H1 (cell line): Measurements from ENCODE around the gene CFAP61. TPM values are rescaled to one million over a fixed set of nuclear protein-coding genes. Genes with fewer than 3 reads are reported as not detected.

Experiments
- CTCF ChIA-PET: fragments of 300-600 bp; sonication (Branson Sonifier 250); formaldehyde crosslinking; loops from one replicate; lab custom pipeline; 2021; ENCODE audit not compliant: partially characterized antibody; lab: Charles Lee
- POLR2A ChIA-PET: fragments of 300-600 bp; sonication (Branson Sonifier 250); formaldehyde crosslinking; loops from one replicate; lab custom pipeline; 2021; ENCODE audit warnings: inconsistent platforms; ENCODE audit not compliant: partially characterized antibody; lab: Charles Lee
- DNase-seq, 2 experiments: peaks; one replicate each; pipeline versions ENCODE4 v3.0.0 to v3.0.0-alpha.2; 2010 to 2022; ENCODE audit warnings: low spot score in 2 of 2, low read depth in 1 of 2, mixed read lengths in 1 of 2
- FAIRE-seq: peaks from 2 replicates; lab custom pipeline; 2011; peaks lifted over from hg19 to GRCh38; lab: Jason Lieb, UNC
- H2AFZ ChIP-seq: 2 replicates; pipeline ENCODE4 v1.8.1; 2012; ENCODE audit warnings: low read length, inconsistent platforms
- H2AK5ac ChIP-seq: 2 replicates; pipeline ENCODE4 v1.6.1; 2013; ENCODE audit warnings: low read depth, low read length
- H2BK120ac ChIP-seq: replicated peaks from 2 replicates; pipeline ENCODE3; 2013; ENCODE audit warnings: low read depth, low read length, inconsistent platforms
- H2BK12ac ChIP-seq: 2 replicates; pipeline ENCODE4 v1.6.1; 2013; ENCODE audit warnings: low read depth, low read length
- H2BK15ac ChIP-seq: 2 replicates; pipeline ENCODE4 v1.6.1; 2013; ENCODE audit warnings: low read length
- H2BK20ac ChIP-seq: 2 replicates; pipeline ENCODE4 v1.6.1; 2013; ENCODE audit warnings: low read length
- H2BK5ac ChIP-seq: 2 replicates; pipeline ENCODE4 v1.6.1; 2013; ENCODE audit warnings: low read depth, low read length
- H3K14ac ChIP-seq: 2 replicates; pipeline ENCODE4 v1.6.1; 2013; ENCODE audit warnings: inconsistent platforms; ENCODE audit not compliant: insufficient read length
- H3K18ac ChIP-seq: 2 replicates; pipeline ENCODE4 v1.6.1; 2013; ENCODE audit warnings: low read length; ENCODE audit errors: extremely low read depth
- H3K23ac ChIP-seq: 2 replicates; pipeline ENCODE4 v1.6.1; 2013; ENCODE audit warnings: inconsistent platforms; ENCODE audit not compliant: insufficient read length
- H3K23me2 ChIP-seq: 2 replicates; pipeline ENCODE4 v1.6.1; 2013; ENCODE audit warnings: low read depth, low read length
- H3K27ac ChIP-seq: 2 replicates; pipeline ENCODE4 v1.6.1; 2011; ENCODE audit warnings: low read depth, low read length, inconsistent platforms
- H3K27me3 ChIP-seq, 4 experiments: replicated peaks in 1 of 4; 1 replicate in 1 of 4; 2 replicates in 3 of 4; pipeline versions ENCODE4 v1.6.1 to v1.8.1; 2011 to 2013; ENCODE audit warnings: low read length in 3 of 4, mild to moderate bottlenecking in 3 of 4, inconsistent platforms in 2 of 4, mixed read lengths in 2 of 4, moderate library complexity in 1 of 4; ENCODE audit not compliant: control insufficient read depth in 3 of 4, insufficient read depth in 3 of 4; ENCODE audit errors: extremely low read depth in 1 of 4
- H3K36me3 ChIP-seq, 4 experiments: 2 replicates each; pipeline versions ENCODE4 v1.6.1 to v1.8.1; 2011 to 2013; ENCODE audit warnings: mild to moderate bottlenecking in 4 of 4, low read length in 3 of 4, moderate library complexity in 2 of 4, control low read depth in 1 of 4, inconsistent platforms in 1 of 4; ENCODE audit not compliant: insufficient read depth in 4 of 4, control insufficient read depth in 2 of 4
- H3K4ac ChIP-seq: replicated peaks from 2 replicates; pipeline ENCODE3; 2013; ENCODE audit warnings: low read length, low read depth, mixed read lengths, inconsistent platforms; ENCODE audit not compliant: insufficient read length
- H3K4me1 ChIP-seq, 4 experiments: replicated peaks in 1 of 4; 1 replicate in 1 of 4; 2 replicates in 3 of 4; pipeline versions ENCODE4 v1.6.1 to v1.8.1; 2011 to 2013; ENCODE audit warnings: low read length in 3 of 4, inconsistent platforms in 2 of 4, mixed read lengths in 1 of 4; ENCODE audit not compliant: insufficient read depth in 4 of 4, control insufficient read depth in 3 of 4
- H3K4me2 ChIP-seq, 2 experiments: 2 replicates each; pipeline versions ENCODE4 v1.6.1 to v1.8.1; 2011 to 2013; ENCODE audit warnings: low read depth in 2 of 2, low read length in 2 of 2, control low read depth in 1 of 2, inconsistent platforms in 1 of 2, mild to moderate bottlenecking in 1 of 2; ENCODE audit not compliant: insufficient read depth in 1 of 2
- H3K4me3 ChIP-seq, 4 experiments: fragments of 200-600, 300-600 bp in 1 of 4; sonication (generic), shearing (Covaris generic), sonication (Bioruptor Twin) in 1 of 4; 2 replicates each; pipeline versions ENCODE4 v1.5.1 to v1.8.1; 2011 to 2016; ENCODE audit warnings: low read length in 4 of 4, low read depth in 3 of 4, control low read depth in 2 of 4, inconsistent platforms in 2 of 4, mild to moderate bottlenecking in 2 of 4, mixed read lengths in 1 of 4, moderate library complexity in 1 of 4; ENCODE audit not compliant: insufficient read depth in 2 of 4; ENCODE audit errors: extremely low read depth in 1 of 4
- H3K56ac ChIP-seq: replicated peaks from 2 replicates; pipeline ENCODE3; 2013; ENCODE audit warnings: low read depth, mild to moderate bottlenecking, mixed read lengths, low read length, inconsistent platforms; ENCODE audit not compliant: insufficient read length
- H3K79me1 ChIP-seq: 2 replicates; pipeline ENCODE4 v1.6.1; 2013; ENCODE audit warnings: low read depth, low read length, control low read depth
- H3K79me2 ChIP-seq, 2 experiments: 2 replicates each; pipeline versions ENCODE4 v1.6.1 to v1.8.1; 2012 to 2013; ENCODE audit warnings: low read length in 2 of 2, mild to moderate bottlenecking in 2 of 2, inconsistent platforms in 1 of 2; ENCODE audit not compliant: insufficient read depth in 2 of 2, control insufficient read depth in 1 of 2
- H3K9ac ChIP-seq, 4 experiments: replicated peaks in 1 of 4; 1 replicate in 1 of 4; 2 replicates in 3 of 4; pipeline versions ENCODE4 v1.6.1 to v1.8.1; 2011 to 2013; ENCODE audit warnings: low read depth in 3 of 4, low read length in 3 of 4, control low read depth in 2 of 4, mild to moderate bottlenecking in 2 of 4, moderate library complexity in 2 of 4, inconsistent platforms in 1 of 4; ENCODE audit errors: extremely low read depth in 1 of 4
- H3K9me3 ChIP-seq, 2 experiments: 2 replicates each; pipeline versions ENCODE4 v1.6.1 to v1.8.1; 2012 to 2013; ENCODE audit warnings: mild to moderate bottlenecking in 2 of 2, moderate library complexity in 2 of 2, control low read depth in 1 of 2, inconsistent platforms in 1 of 2, low read depth in 1 of 2, low read length in 1 of 2, mixed read lengths in 1 of 2; ENCODE audit not compliant: insufficient read depth in 2 of 2
- H4K20me1 ChIP-seq, 2 experiments: replicated peaks in 1 of 2; 2 replicates each; pipeline versions ENCODE3 to v1.8.1; 2011 to 2013; ENCODE audit warnings: inconsistent platforms in 2 of 2, low read length in 2 of 2, mild to moderate bottlenecking in 1 of 2; ENCODE audit not compliant: insufficient read depth in 2 of 2, control insufficient read depth in 1 of 2
- H4K5ac ChIP-seq: 2 replicates; pipeline ENCODE4 v1.6.1; 2013; ENCODE audit warnings: low read length, low read depth, mixed read lengths, inconsistent platforms; ENCODE audit not compliant: insufficient read length
- H4K8ac ChIP-seq: 2 replicates; pipeline ENCODE4 v1.8.0; 2013; ENCODE audit warnings: mild to moderate bottlenecking, moderate library complexity, low read length, inconsistent platforms; ENCODE audit not compliant: insufficient read depth; ENCODE audit errors: extremely low read depth
- H4K91ac ChIP-seq: replicated peaks from 2 replicates; pipeline ENCODE3; 2013; ENCODE audit warnings: low read length, mixed read lengths, inconsistent platforms; ENCODE audit not compliant: insufficient read length
- ASH2L ChIP-seq: fragments of 200-600, 300-600 bp; sonication (generic); IDR thresholded peaks from one replicate; pipeline ENCODE4 v1.7.1; 2017; ENCODE audit warnings: low read length
- CBX8 ChIP-seq: fragments of 300-800, 300-1000 bp; sonication (generic); IDR thresholded peaks from 2 replicates; pipeline ENCODE4 v1.7.1; 2016; ENCODE audit warnings: low read depth, low read length, borderline replicate concordance
- JUND ChIP-seq: IDR thresholded peaks from 2 replicates; pipeline ENCODE4 v1.6.1; 2011; ENCODE audit warnings: mild to moderate bottlenecking, improper control_type of control experiment, low read length
- KDM1A ChIP-seq: fragments of 200-600, 300-600 bp; sonication (generic); IDR thresholded peaks from 2 replicates; pipeline ENCODE4 v1.7.1; 2016; ENCODE audit warnings: mild to moderate bottlenecking, low read length, borderline replicate concordance
- KDM4A ChIP-seq: IDR thresholded peaks from one replicate; pipeline ENCODE4 v1.7.1; 2012; ENCODE audit warnings: low read depth, mild to moderate bottlenecking, moderate library complexity, low read length, inconsistent platforms; ENCODE audit not compliant: severe bottlenecking
- MAFK ChIP-seq: IDR thresholded peaks from 2 replicates; pipeline ENCODE4 v1.6.1; 2012; ENCODE audit warnings: low read depth, mild to moderate bottlenecking, improper control_type of control experiment, low read length
- MAX ChIP-seq: IDR thresholded peaks from 2 replicates; pipeline ENCODE4 v1.6.1; 2012; ENCODE audit warnings: inconsistent platforms
- RBBP5 ChIP-seq: IDR thresholded peaks from 2 replicates; pipeline ENCODE4 v1.7.1; 2012; ENCODE audit warnings: low read depth, mild to moderate bottlenecking, inconsistent platforms, low read length, moderate library complexity, borderline replicate concordance
- RNF2 ChIP-seq: fragments of 200-900, 300-1000 bp; sonication (generic); IDR thresholded peaks from 2 replicates; pipeline ENCODE4 v1.7.1; 2016; ENCODE audit warnings: borderline replicate concordance, low read depth, mild to moderate bottlenecking, antibody characterized with exemption, low read length; ENCODE audit not compliant: poor library complexity, severe bottlenecking; ENCODE audit errors: missing control alignments
- SP2 ChIP-seq: IDR thresholded peaks from 2 replicates; pipeline ENCODE4 v1.6.1; 2012; ENCODE audit warnings: mild to moderate bottlenecking, low read length, inconsistent platforms
- TAF7 ChIP-seq: optimal IDR thresholded peaks from 2 replicates; pipeline ENCODE3; 2011; ENCODE audit warnings: low read depth, mild to moderate bottlenecking, inconsistent platforms, low read length, moderate library complexity, borderline replicate concordance
- YY1 ChIP-seq: IDR thresholded peaks from 2 replicates; pipeline ENCODE4 v1.6.1; 2011; ENCODE audit warnings: low read depth, mild to moderate bottlenecking, low read length
- WGBS, 2 experiments: shearing (Covaris generic) in 1 of 2; methylation state at CpG; one replicate each; pipeline versions ENCODE4 v1.1.6 to v1.1.7; 2013 to 2015; ENCODE audit warnings: low lambda C conversion rate in 2 of 2, mixed read lengths in 2 of 2, inconsistent platforms in 1 of 2, low coverage in 1 of 2, missing lambda C conversion rate in 1 of 2; ENCODE audit not compliant: insufficient replicate concordance in 2 of 2, insufficient coverage in 1 of 2, insufficient read length in 1 of 2; ENCODE audit errors: extremely low coverage in 1 of 2, missing lambda C conversion rate in 1 of 2; 5-methylcytosine and 5-hydroxymethylcytosine counted together
- polyA plus RNA-seq, 7 experiments: library from polyadenylated mRNA; depleted of rRNA in 3 of 7; stranded (reverse) in 5 of 7; unstranded in 2 of 7; fragments of >200 nt in 5 of 7; fragments of 200-250 nt in 2 of 7; gene quantifications; 1 replicate in 5 of 7; 2 replicates in 1 of 7; 4 replicates in 1 of 7; pipeline versions ENCODE4 v1.2.1 to v1.2.3, GENCODE V29; 2011 to 2013; ENCODE audit warnings: missing spikeins in 2 of 7, mixed read lengths in 2 of 7
- total RNA-seq: library from RNA; stranded (reverse); fragmentation: NEBNext Ultra II Directional; extraction: Animal tissue kit (Norgen Biotek cat#: 25700); gene quantifications from 2 replicates; pipeline ENCODE4 v1.2.1, GENCODE V29; 2021

CFAP61 gene
- total and polyA plus RNA-seq, 2 of the 8 experiments (the other 6 are each of a cell fraction or from before 2014, with no cell fraction given): 0.29 to 0.61 TPM

GRCh38 chr20:20070871-20071726 lies 18.8 kb downstream of the CFAP61 start:
- H3K9me3 ChIP-seq: no peaks in the 10 kb centered on the region
- no peaks in the 10 kb centered on the region for H3K23me2 ChIP-seq
- no peak overlapping the region for H3K18ac ChIP-seq
- H3K56ac ChIP-seq: no peak overlapping the region
- H3K27ac ChIP-seq: no peak overlapping the region
- DNase-seq (no peak), FAIRE-seq (no peak)
- H3K14ac ChIP-seq: no peak overlapping the region
- no peak overlapping the region for H4K5ac ChIP-seq
- H2AFZ ChIP-seq: no peak overlapping the region
- H3K27me3 ChIP-seq: no peaks in the 10 kb centered on the region
- H2BK5ac ChIP-seq: no peak overlapping the region
- H3K4ac ChIP-seq: no peak overlapping the region
- H2BK15ac ChIP-seq: no peak overlapping the region
- H3K36me3 ChIP-seq: no peaks in the 10 kb centered on the region
- no peak overlapping the region for H2BK12ac ChIP-seq
- ChIA-PET CTCF (interaction anchor here (0.6 to 2.8 kb wide), 4 partner anchors 13 to 523 kb away, joined by 4 to 9 read pairs (median 5); no protein-coding TSS in a partner anchor), POLR2A (no interaction called here)
- H3K79me2 ChIP-seq: no peaks in the 10 kb centered on the region
- no peak overlapping the region for H4K8ac ChIP-seq
- no peak overlapping the region for H2BK120ac ChIP-seq
- H3K23ac ChIP-seq: no peak overlapping the region
- H4K91ac ChIP-seq: no peak overlapping the region
- no peaks in the 10 kb centered on the region for H3K4me1 ChIP-seq
- no peak overlapping the region for H3K4me3 ChIP-seq
- WGBS, 2 experiments: 78% methylated on average over 10 of the region's 10 CpGs; no CpG with 5 or more reads in 1 of the 2 experiments
- no peak overlapping the region for H3K4me2 ChIP-seq
- H3K79me1 ChIP-seq: no peaks in the 10 kb centered on the region
- H3K9ac ChIP-seq: no peak overlapping the region
- no peak overlapping the region for H2AK5ac ChIP-seq
- no peaks in the 10 kb centered on the region for H4K20me1 ChIP-seq
- H2BK20ac ChIP-seq: no peak overlapping the region
- TF ChIP-seq RBBP5 (no peak), KDM4A (no peak), MAX (no peak), MAFK (no peak), CBX8 (no peak), JUND (no peak), RNF2 (no peak), ASH2L (no peak), TAF7 (no peak), KDM1A (no peak), SP2 (no peak), YY1 (no peak)
